Lower leg skin (tissue), 3 donors: ENCODE results near the gene DCAF15.

Experiments used
- CTCF ChIP-seq, 3 donors: fragments of 450-650 bp; IDR thresholded peaks; one replicate each; pipeline ENCODE4 v1.5.1; 2016; ENCODE audit warnings: antibody characterized with exemption in 3 of 3, mild to moderate bottlenecking in 3 of 3, moderate library complexity in 2 of 3
- POLR2A ChIP-seq, 2 donors: fragments of 450-650 bp; IDR thresholded peaks; one replicate each; pipeline ENCODE4 v1.6.1; 2016 to 2017; ENCODE audit warnings: antibody characterized with exemption in 2 of 2, mild to moderate bottlenecking in 1 of 2, moderate library complexity in 1 of 2

GRCh38 chr19:13958043-13958442 is 5.7 kb downstream of the DCAF15 start:
- no peak for TF ChIP-seq CTCF (IDR thresholded peaks at IDR 0.05)
- TF ChIP-seq POLR2A (IDR thresholded peaks at IDR 0.05), result no peak
